GM19397 (cell line): ENCODE results near the gene RAET1L.
"Not testable (repeated sequence)": the region's sequence is repeated elsewhere in the genome, so short reads cannot be mapped to it uniquely, and the experiment has no call there.

ENCODE experiments used
- ATAC-seq: cut with Tn5 transposase; IDR thresholded peaks from one replicate; pipeline ENCODE4 v1.9.1; 2021; ENCODE audit warnings: mild to moderate bottlenecking, moderate library complexity; ENCODE audit not compliant: unreplicated experiment

RAET1L gene

GRCh38 chr6:150025201-150025917, at the start of gene RAET1L:
TSS of gene RAET1L (minus strand) at chr6:150025532. CDS start at chr6:150025471, 61 bp downstream.
- ATAC-seq = no peak

GRCh38 chr6:150075034-150075421, 49.7 kb upstream of the RAET1L start:
- no peak for ATAC-seq

GRCh38 chr6:150074396-150075033, 49.2 kb upstream of the RAET1L start:
- ATAC-seq = not testable (repeated sequence)

GRCh38 chr6:150072201-150072600, 46.9 kb upstream of the RAET1L start:
- no peak for ATAC-seq

DNA sequence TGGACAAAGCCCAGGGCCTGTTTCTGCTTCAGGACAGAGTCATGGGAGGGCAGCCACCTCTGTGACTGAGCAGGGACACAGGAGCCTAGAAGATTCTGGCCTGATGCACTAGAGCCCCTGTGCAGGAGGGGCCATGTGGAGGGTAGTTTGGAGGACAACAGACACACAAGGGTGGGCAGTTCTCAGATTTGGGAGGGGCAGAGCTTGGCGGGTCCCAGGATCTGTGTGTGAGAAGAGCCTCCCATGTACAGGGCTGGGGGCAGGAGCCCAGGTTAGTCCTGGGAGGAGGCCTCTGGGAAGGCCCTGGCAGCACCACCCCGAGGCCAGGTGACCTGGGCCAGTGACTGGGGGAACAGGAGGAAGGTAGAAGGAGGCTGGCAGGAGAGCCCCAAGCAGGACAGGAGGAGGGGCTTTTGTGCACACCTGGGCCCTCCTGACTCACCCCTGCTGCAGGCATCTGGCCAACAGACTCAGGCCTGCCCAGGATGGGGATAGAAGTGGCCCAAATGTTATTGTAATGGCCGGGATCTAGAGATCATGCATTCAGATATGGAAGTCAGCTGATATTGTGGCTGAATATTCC, 45.0 kb upstream of the RAET1L start:
- ATAC-seq = no peak

- ATAC-seq = no peak
Observed at GRCh38 chr6:150069706-150070105, 44.4 kb upstream of the RAET1L start.

GRCh38 chr6:150068720-150069648, 43.7 kb upstream of the RAET1L start, which contains the start of gene ULBP3:
TSS of gene ULBP3 (minus strand) at chr6:150069121. CDS start at chr6:150069066, 55 bp downstream.
- peak; percentile 64 for ATAC-seq

GRCh38 chr6:150068151-150068550, 42.8 kb upstream of the RAET1L start:
- no peak for ATAC-seq

GRCh38 chr6:150065083-150065482, 39.8 kb upstream of the RAET1L start:
- ATAC-seq = no peak

DNA sequence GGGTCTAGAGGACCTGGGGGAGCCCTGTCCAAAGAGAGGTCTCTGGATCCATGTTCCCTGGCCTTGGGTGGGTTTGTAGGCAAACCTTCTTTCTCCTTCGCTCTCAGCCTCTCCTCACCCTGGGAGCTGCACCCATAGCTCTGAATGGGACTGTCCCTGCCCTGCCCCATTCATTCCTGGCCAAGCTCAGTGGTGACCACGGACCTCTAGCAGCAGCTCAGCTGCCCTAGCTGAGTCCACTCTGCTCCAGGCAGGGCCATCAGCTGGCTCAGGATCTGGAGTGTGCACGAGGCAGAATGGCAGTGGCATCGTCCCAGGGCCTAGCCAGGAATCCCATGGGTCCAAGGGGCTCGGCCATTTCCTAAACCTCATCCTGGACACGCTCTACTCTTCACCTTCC, 38.3 kb upstream of the RAET1L start:
- no peak for ATAC-seq

DNA sequence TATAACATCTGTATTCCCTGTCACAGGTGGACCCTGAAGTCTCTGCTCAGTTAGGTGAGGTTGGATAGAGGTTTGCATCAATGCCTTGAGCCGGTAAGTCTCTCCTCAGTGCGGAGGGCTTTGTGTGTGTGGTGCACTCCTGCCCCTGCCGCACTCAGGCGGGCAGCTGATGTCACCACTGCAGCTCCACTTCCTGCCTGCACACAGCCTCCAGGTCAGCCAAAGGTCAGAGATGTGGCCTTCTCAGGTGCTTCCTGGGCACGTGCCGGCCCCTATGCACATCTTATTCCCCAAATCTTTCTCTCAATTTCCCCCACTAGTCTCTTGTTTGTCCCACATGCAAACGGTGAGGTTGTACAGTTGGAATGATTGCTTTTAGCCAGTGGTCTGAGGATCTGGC, 34.6 kb upstream of the RAET1L start:
- not testable (repeated sequence) for ATAC-seq

DNA sequence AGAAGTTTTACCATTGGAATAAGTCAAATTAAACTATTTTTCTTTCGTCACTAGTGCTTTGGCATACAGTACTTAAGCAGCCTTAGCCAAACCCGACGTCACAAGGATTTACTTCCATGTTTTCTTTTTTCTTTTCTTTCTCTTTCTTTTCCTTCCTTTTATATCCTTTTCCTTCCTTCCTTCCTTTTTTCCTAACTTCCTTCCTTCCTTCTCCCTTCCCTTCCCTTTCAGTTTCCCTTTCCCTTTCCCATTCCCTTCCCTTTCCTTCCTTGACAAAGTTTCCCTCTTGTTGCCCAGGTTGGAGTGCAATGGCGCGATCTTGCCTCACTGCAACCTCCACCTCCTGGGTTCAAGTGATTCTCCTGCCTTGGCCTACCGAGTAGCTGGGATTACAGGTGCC, 33.7 kb upstream of the RAET1L start:
- no peak for ATAC-seq

GRCh38 chr6:150058231-150058792, 33.0 kb upstream of the RAET1L start:
- no peak for ATAC-seq

- ATAC-seq = no peak
Observed at GRCh38 chr6:150057501-150057951, 32.2 kb upstream of the RAET1L start.

GRCh38 chr6:150056916-150057315, 31.6 kb upstream of the RAET1L start:
- no peak for ATAC-seq

GRCh38 chr6:150056156-150056555, 30.8 kb upstream of the RAET1L start:
- ATAC-seq = no peak

- no peak for ATAC-seq
Observed at GRCh38 chr6:150055131-150055530, 29.8 kb upstream of the RAET1L start.

DNA sequence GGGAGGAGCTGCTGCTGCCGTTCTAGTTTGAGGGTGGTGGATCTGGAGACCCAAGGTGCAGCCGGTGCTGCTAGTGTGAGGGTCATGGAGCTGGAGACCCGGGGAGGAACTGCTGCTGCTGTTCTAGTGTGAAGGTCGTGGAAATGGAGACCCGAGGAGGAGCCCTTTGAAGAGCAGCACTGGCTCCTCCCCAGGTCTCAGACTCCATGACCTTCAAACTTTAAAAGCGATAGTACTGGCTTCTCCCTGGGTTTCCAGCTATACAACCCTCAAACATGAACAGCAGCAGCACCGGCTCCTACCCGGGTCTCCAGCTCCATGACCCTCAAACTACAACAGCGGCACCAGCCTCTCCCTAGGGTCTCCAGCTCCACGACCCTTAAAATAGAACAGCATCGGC, 28.1 kb upstream of the RAET1L start:
- ATAC-seq = no peak

DNA sequence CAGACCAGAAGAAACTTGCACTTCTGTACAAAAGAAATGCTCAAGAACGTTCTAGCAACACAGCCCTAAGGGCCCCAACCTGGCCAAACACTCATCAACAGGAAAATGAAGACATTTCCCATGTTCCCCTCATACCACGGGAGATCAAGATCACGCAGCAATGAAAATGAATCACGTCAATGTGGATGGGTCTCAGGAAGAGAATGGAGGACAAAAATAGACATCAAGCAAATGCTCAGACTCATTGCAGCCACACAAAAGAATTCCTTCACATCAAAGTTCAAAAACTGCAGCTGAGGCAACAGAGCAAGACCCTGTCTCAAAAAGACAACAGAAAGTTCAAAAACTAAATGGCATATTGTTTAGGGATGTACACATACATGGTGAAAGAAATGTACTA, 25.5 kb upstream of the RAET1L start:
- ATAC-seq = no peak

DNA sequence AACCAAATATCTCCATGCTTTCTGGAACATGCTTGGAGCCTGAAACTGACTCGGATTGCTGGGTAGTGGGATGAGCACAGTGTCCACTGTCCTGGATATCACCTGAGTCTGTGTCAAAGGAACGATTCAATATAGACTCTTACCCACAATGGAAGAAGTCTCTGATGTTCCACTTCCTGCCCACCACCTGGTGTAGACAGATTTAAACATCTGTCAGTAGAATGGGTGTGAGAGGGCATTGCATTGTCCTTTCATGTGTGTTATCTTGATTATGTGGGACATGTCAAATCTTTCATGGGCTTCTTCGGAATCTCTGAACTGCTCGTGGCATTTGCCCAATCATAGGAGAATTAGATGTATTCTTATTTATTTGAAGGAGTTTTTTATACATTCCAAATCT, 22.8 kb upstream of the RAET1L start:
- ATAC-seq = no peak

DNA sequence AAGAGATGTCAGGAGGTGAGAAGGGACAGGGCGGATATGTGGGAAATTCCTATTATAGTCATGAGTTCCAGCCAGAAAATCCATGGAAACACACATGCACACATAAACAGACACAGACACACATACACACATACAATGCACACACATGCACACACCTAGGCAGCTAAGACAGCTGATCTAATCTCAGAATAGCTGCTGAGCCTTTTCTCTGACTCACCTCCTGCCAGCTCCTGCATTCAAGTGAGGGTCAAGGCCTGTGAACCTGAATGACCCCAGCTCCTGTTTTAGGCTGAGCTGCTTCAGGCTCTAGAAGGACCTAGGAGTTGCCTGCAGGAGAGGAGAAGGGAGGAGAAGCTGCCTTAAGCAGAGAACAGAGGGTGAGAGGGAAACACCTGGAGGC, 21.6 kb upstream of the RAET1L start:
- no peak for ATAC-seq
